WTC11 (cell line): ENCODE results near the gene ZNF526. TPM values are rescaled to one million over a fixed set of nuclear protein-coding genes. Genes with fewer than 3 reads are reported as not detected.

ENCODE experiments used
- ATAC-seq: fragments of 200-7000 bp; cut with Tn5 transposase; 2 replicates; pipeline ENCODE4 v1.10.0; 2021; ENCODE audit warnings: mild to moderate bottlenecking, moderate library complexity
- CTCF ChIA-PET: fragments of 300-600 bp; sonication (Branson Sonifier 250); formaldehyde crosslinking; loops from one replicate; lab custom pipeline; 2021; ENCODE audit warnings: antibody characterized with exemption; lab: Charles Lee
- POLR2A ChIA-PET: fragments of 350-600 bp; sonication (Branson Sonifier 250); formaldehyde crosslinking; loops from one replicate; lab custom pipeline; 2021; ENCODE audit warnings: antibody characterized with exemption; lab: Charles Lee
- DNase-seq: peaks from one replicate; pipeline ENCODE4 v3.0.0; 2021; ENCODE audit warnings: low spot score
- H3K27ac Mint-ChIP-seq: 2 replicates; pipeline ENCODE4 v1.8.0; 2021; ENCODE audit warnings: mixed read lengths
- H3K27me3 Mint-ChIP-seq: 2 replicates; pipeline ENCODE4 v1.8.0; 2021; ENCODE audit warnings: low read depth, mild to moderate bottlenecking, moderate library complexity, mixed read lengths
- H3K36me3 Mint-ChIP-seq: 2 replicates; pipeline ENCODE4 v1.8.0; 2021; ENCODE audit warnings: mixed read lengths
- H3K4me1 Mint-ChIP-seq: 2 replicates; pipeline ENCODE4 v1.8.0; 2022; ENCODE audit warnings: mixed read lengths
- H3K4me3 Mint-ChIP-seq: 2 replicates; pipeline ENCODE4 v1.8.0; 2021; ENCODE audit warnings: mild to moderate bottlenecking, moderate library complexity, mixed read lengths
- H3K9me3 Mint-ChIP-seq: 2 replicates; pipeline ENCODE4 v1.8.0; 2021; ENCODE audit warnings: mixed read lengths
- AFF4 ChIP-seq: sonication (generic); formaldehyde crosslinking; IDR thresholded peaks from 2 replicates; pipeline ENCODE4 v1.8.1; 2023; ENCODE audit warnings: mild to moderate bottlenecking, missing genetic modification reagents, borderline replicate concordance
- E2F1 ChIP-seq: sonication (generic); formaldehyde crosslinking; IDR thresholded peaks from 2 replicates; pipeline ENCODE4 v1.8.0; 2022; ENCODE audit warnings: mild to moderate bottlenecking, missing genetic modification reagents
- E2F5 ChIP-seq: sonication (generic); formaldehyde crosslinking; IDR thresholded peaks from 2 replicates; pipeline ENCODE4 v1.8.1; 2022; ENCODE audit warnings: mild to moderate bottlenecking, moderate library complexity, missing genetic modification reagents
- EMX1 ChIP-seq: fragments of 250-450 bp; sonication (Bioruptor Pico); IDR thresholded peaks from 2 replicates; pipeline ENCODE4 v1.8.0; 2021; ENCODE audit warnings: mild to moderate bottlenecking
- FOXK1 ChIP-seq: sonication (generic); formaldehyde crosslinking; IDR thresholded peaks from 2 replicates; pipeline ENCODE4 v1.8.0; 2022; ENCODE audit warnings: mild to moderate bottlenecking, moderate library complexity, missing genetic modification reagents
- GABPB1 ChIP-seq: sonication (generic); formaldehyde crosslinking; IDR thresholded peaks from 2 replicates; pipeline ENCODE4 v1.8.1; 2023; ENCODE audit warnings: mild to moderate bottlenecking, missing genetic modification reagents
- NFE2L1 ChIP-seq: sonication (generic); formaldehyde crosslinking; IDR thresholded peaks from 2 replicates; pipeline ENCODE4 v1.8.1; 2023; ENCODE audit warnings: missing genetic modification reagents
- NR2C2 ChIP-seq: sonication (generic); formaldehyde crosslinking; IDR thresholded peaks from 2 replicates; pipeline ENCODE4 v1.8.0; 2022; ENCODE audit warnings: mild to moderate bottlenecking, missing genetic modification reagents
- NR3C1 ChIP-seq: sonication (generic); formaldehyde crosslinking; conservative IDR thresholded peaks from 2 replicates; pipeline ENCODE4 v1.8.1; 2023; ENCODE audit warnings: low read depth, mild to moderate bottlenecking, missing genetic modification reagents
- RORB ChIP-seq: fragments of 250-450 bp; sonication (Bioruptor Pico); IDR thresholded peaks from 2 replicates; pipeline ENCODE4 v1.9.0; 2021; ENCODE audit warnings: mild to moderate bottlenecking
- SMAD3 ChIP-seq: sonication (generic); formaldehyde crosslinking; IDR thresholded peaks from 2 replicates; pipeline ENCODE4 v1.8.0; 2022; ENCODE audit warnings: missing genetic modification reagents, mild to moderate bottlenecking, borderline replicate concordance
- SOX15 ChIP-seq: fragments of 250-450 bp; sonication (Bioruptor Pico); IDR thresholded peaks from 2 replicates; pipeline ENCODE4 v1.9.0; 2021; ENCODE audit warnings: mild to moderate bottlenecking
- SP1 ChIP-seq: sonication (generic); formaldehyde crosslinking; conservative IDR thresholded peaks from 2 replicates; pipeline ENCODE4 v1.8.1; 2022; ENCODE audit warnings: missing genetic modification reagents
- ZNF416 ChIP-seq: fragments of 250-450 bp; sonication (Bioruptor Pico); IDR thresholded peaks from 2 replicates; pipeline ENCODE4 v1.9.0; 2021; ENCODE audit warnings: mild to moderate bottlenecking, inconsistent platforms
- ZNF532 ChIP-seq: fragments of 250-450 bp; sonication (Bioruptor Pico); IDR thresholded peaks from 2 replicates; pipeline ENCODE4 v1.9.0; 2021; ENCODE audit warnings: mild to moderate bottlenecking, borderline replicate concordance
- ZSCAN18 ChIP-seq: fragments of 250-450 bp; sonication (Bioruptor Pico); IDR thresholded peaks from 2 replicates; pipeline ENCODE4 v2.1.2; 2022; ENCODE audit warnings: mild to moderate bottlenecking, moderate library complexity
- total RNA-seq: library from RNA; stranded (reverse); gene quantifications from 3 replicates; pipeline ENCODE4 v1.2.3, GENCODE V29; 2021

ZNF526 gene
- total RNA-seq, 1 experiment from 2014 or later, result 18.3 TPM

DNA sequence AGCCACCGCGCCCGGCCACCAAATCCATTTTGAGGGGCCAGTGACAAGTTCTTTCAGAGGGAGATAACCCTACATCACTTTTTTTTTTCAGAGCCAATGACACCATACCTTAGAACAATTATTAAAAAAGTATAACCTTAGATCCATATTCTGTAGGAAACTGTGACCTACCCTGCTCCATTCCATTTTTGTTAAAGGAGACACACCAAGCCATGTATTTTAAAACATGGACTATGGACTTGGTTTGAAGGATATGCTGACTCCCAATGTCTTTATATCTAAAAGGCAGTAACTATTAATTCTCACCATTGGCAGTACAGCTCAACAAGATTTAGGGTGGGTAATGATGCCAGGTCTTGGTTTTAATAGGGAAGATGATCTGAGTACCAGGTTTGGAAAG, 21.2 kb downstream of the ZNF526 start:
- ATAC-seq (no peak), DNase-seq (no peak)
- ChIA-PET POLR2A (interaction anchor here (0.5 to 0.7 kb wide), 2 partner anchors 18 to 52 kb away, joined by 3 to 5 read pairs; no protein-coding TSS in a partner anchor), CTCF (interaction anchor here (2.9 kb wide), 1 partner anchor 38 kb away, joined by 8 read pairs; no protein-coding TSS in a partner anchor)
- Mint-ChIP-seq H3K4me1 (peaks cover 27% of the 10 kb centered on the region), H3K9me3 (no peaks in the 10 kb centered on the region), H3K36me3 (peaks cover 22% of the 10 kb centered on the region), H3K27ac (no peak overlapping the region), H3K27me3 (no peaks in the 10 kb centered on the region; the same call in 1 of the 2 replicates), H3K4me3 (peak overlapping the region; percentile 90)
- no peak for TF ChIP-seq SMAD3 (CRISPR knock-in tag)
- TF ChIP-seq ZSCAN18 (CRISPR knock-in tag), result no peak
- no peak for TF ChIP-seq AFF4
- TF ChIP-seq ZNF532 (CRISPR knock-in tag), result no peak

- Mint-ChIP-seq H3K27me3 (no peaks in the 10 kb centered on the region; the same call in 1 of the 2 replicates), H3K36me3 (peaks cover 14% of the 10 kb centered on the region), H3K27ac (no peak overlapping the region), H3K4me1 (peaks cover 35% of the 10 kb centered on the region), H3K4me3 (peak overlapping the region; percentile 90), H3K9me3 (no peaks in the 10 kb centered on the region)
- ChIA-PET POLR2A (interaction anchor here (0.5 to 1.2 kb wide), 3 partner anchors 8 to 17 kb away, joined by 5 to 7 read pairs (median 5); partner anchors contain the start of gene ERF), CTCF (interaction anchor here (0.8 to 7.8 kb wide), 15 partner anchors 8 to 198 kb away, joined by 3 to 239 read pairs (median 5); partner anchors contain the start of genes ERF, POU2F2 and ZNF526)
- ATAC-seq (no peak), DNase-seq (no peak)
- TF ChIP-seq E2F1 (CRISPR knock-in tag), result no peak
- TF ChIP-seq ZNF416, result peak; percentile 55; the same call in 1 of the 2 replicates
These were observed 22.0 kb downstream of the ZNF526 start for GRCh38 chr19:42242069-42242511.

DNA sequence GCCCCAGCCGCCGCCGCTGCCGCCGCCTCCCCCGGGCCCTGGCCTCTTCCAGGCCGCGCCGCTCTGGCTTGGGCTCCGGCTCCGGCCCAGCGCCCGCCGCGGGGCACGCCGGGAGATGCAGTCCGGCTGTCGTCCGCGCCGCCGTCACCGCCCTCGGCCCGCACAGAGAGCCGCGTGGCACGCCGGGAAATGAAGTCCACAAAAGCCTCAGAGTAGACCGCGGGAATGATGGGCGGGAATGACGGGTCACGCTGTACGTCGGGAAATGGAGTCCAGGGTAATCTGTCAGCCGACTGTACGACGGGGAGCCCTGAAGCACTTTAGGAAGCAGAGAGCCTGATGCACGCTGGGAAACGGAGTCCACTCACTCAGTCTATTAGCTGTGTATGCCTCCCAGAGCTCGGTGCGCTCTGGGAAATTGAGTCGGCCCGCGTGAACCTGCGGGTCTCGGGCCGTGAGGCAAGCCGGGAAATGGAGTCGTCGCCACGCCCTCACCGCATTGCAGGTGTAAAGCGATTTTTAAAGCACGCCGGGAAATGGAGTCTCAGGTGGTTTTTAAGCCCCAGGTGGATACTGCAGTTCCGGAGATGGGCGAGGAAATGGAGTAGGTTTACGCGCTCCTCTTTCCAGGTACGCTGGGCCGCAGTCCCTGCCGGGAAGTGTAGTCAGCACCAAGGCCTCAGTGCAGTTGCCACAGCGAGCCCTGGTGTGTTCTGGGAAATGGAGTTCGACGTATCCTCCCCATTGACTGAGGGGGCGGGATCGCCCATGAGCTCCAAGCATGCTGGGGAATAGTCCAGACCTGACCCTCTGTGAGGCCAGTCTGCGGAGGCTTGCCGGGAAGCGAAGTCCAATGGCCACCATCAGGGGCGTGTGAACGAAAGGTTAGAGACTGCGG, 22.6 kb downstream of the ZNF526 start, which contains the start of gene GSK3A:
TSS of gene GSK3A (minus strand) at position 91 of the 898 bp plus-strand sequence. CDS start 137 bp downstream, outside the sequence.
- DNase-seq (peak; percentile 97), ATAC-seq (peak; percentile 85)
- H3K27me3 Mint-ChIP-seq, result no peaks in the 10 kb centered on the region; the same call in 1 of the 2 replicates
- peak within 1 kb of the TSS; percentile 90 for H3K4me3 Mint-ChIP-seq
- H3K36me3 Mint-ChIP-seq, result peaks cover 14% of the 10 kb centered on the region
- H3K9me3 Mint-ChIP-seq, result no peaks in the 10 kb centered on the region
- H3K4me1 Mint-ChIP-seq, result peaks cover 35% of the 10 kb centered on the region
- POLR2A ChIA-PET, result interaction anchor here (0.6 to 1.7 kb wide), 10 partner anchors 9 to 154 kb away, joined by 3 to 10 read pairs (median 4); partner anchors contain the start of genes CIC, ERF and ZNF526
- CTCF ChIA-PET, result interaction anchor here (0.5 to 7.8 kb wide), 27 partner anchors 9 to 208 kb away, joined by 3 to 239 read pairs (median 5); partner anchors contain the start of genes CIC, ERF, POU2F2 and ZNF526
- H3K27ac Mint-ChIP-seq, result peak within 1 kb of the TSS; percentile 97
- TF ChIP-seq SOX15 (CRISPR knock-in tag) (no peak), EMX1 (CRISPR knock-in tag) (no peak), GABPB1 (CRISPR knock-in tag) (peak; percentile 81), NR3C1 (no peak), SP1 (CRISPR knock-in tag) (peak; percentile 77), NR2C2 (CRISPR knock-in tag) (peak; percentile 61; the same call in 1 of the 2 replicates), NFE2L1 (no peak), RORB (CRISPR knock-in tag) (no peak), FOXK1 (CRISPR knock-in tag) (peak; percentile 48; the same call in 1 of the 2 replicates), E2F5 (CRISPR knock-in tag) (peak; percentile 82)
